ENCODE results near the gene ALX4.

GRCh38 chr11:44298862-44299261, 11.1 kb downstream of the ALX4 start:
- TF ChIP-seq CTCF (IDR thresholded peaks at IDR 0.05) = no peak
- no peak for TF ChIP-seq POLR2A (IDR thresholded peaks at IDR 0.05)
